ENCODE data around the gene CCDC194.
"Not testable (repeated sequence)": the region's sequence is repeated elsewhere in the genome, so short reads cannot be mapped to it uniquely, and the experiment has no call there.

CCDC194 gene

GRCh38 chr19:17365361-17365760, 28.6 kb downstream of the CCDC194 start:
- DNase-seq = no peak

DNA sequence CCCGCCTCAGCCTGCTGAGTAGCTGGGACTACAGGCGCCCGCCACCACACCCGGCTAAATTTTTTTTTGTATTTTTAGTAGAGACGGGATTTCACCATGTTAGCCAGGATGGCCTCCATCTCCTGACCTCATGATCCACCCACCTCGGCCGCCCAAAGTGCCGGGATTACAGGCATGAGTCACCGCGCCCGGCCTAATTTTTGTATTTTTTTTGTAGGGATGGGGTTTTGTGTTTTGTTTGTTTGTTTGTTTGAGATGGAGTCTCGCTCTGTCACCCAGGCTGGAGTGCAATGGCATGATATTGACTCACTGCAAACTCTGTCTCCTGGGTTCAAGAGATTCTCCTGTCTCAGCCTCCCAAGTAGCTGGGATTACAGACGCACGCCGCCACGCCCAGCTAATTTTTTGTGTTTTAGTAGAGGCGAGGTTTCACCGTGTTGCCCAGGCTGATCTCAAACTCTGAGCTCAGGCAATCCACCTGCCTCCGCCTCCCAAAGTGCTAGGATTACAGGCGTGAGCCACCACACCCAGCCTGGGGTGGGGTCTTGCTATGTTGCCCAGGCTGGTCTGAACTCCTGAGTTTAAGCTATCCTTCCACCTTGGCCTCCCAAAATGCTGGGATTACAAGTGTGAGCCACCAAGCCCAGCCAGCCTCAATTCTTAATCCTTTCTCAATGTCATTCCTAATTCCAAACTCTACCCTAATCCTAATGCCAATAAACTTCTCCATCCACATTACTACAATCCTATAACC, 30.0 kb downstream of the CCDC194 start:
- not testable (repeated sequence) for DNase-seq

GRCh38 chr19:17359905-17360800, 33.8 kb downstream of the CCDC194 start:
- DNase-seq = no peak

GRCh38 chr19:17358395-17358794, 35.6 kb downstream of the CCDC194 start:
- DNase-seq = no peak

DNA sequence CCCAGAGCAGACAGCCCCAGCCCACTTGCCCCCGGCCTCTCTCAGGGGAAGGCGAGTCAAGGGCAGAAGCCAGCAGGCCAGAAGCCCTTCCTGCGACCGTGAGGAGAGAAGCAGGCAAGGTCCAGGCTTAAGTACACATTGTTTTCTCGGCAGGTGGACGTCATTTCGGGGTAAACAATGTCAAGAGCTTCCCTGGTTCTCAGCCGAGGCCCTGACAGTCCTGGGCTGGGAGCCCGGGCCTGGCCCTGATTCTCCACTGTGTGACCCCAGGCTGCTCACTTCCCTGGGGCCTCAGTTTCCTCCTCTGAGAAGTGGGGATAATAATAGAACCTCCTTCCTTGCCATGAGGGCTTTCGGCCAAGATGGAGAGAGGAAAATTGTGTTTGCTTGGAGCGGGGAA, 36.3 kb downstream of the CCDC194 start:
- DNase-seq = no peak

GRCh38 chr19:17357078-17357666, 36.8 kb downstream of the CCDC194 start:
- no peak for DNase-seq

DNA sequence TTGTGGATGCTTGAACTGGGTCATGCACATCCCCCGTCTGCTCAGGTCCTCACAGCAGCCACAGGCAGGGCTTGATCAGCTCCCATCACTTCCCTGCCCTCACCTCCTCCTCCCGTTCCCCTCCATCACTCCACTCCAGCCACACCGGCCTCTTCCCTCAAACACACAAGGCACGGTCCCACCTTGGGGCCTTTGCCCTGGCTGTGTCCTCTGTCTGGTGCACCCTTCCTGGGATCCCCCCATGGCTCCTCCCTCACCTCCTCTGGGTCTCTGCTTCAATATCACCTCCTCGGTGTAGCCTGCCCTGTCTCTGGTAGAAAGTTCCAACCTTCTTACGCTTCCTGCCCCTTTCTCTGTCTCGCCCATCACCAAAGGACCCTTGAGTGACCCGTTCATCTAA, 40.6 kb downstream of the CCDC194 start:
- DNase-seq = no peak

GRCh38 chr19:17352608-17353280, 41.3 kb downstream of the CCDC194 start:
- no peak for DNase-seq

GRCh38 chr19:17351815-17352435, 42.1 kb downstream of the CCDC194 start:
- DNase-seq = no peak

- no peak for DNase-seq
Observed at GRCh38 chr19:17348700-17349099, 45.3 kb downstream of the CCDC194 start.

DNA sequence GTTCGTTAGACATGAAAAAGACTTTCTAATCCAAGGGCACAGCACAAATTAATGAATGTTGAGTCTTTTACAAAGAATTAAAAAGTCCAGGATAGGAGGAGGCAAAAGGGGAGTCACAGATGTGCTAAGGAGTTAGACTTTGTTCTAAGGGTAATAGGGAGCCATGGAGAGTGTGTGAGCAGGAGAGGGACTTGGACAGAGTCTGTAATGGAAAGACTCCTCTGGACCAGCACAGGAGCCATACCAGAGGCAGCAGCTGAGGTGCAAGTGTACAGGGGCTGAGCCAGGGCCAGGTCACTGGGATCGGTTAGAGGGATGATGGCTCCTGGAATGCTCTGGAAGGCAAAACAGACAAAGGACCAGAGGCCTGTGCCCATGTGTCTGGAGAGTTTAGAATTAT, 46.1 kb downstream of the CCDC194 start:
- DNase-seq = no peak

GRCh38 chr19:17347361-17347760, 46.6 kb downstream of the CCDC194 start:
- DNase-seq = no peak

DNA sequence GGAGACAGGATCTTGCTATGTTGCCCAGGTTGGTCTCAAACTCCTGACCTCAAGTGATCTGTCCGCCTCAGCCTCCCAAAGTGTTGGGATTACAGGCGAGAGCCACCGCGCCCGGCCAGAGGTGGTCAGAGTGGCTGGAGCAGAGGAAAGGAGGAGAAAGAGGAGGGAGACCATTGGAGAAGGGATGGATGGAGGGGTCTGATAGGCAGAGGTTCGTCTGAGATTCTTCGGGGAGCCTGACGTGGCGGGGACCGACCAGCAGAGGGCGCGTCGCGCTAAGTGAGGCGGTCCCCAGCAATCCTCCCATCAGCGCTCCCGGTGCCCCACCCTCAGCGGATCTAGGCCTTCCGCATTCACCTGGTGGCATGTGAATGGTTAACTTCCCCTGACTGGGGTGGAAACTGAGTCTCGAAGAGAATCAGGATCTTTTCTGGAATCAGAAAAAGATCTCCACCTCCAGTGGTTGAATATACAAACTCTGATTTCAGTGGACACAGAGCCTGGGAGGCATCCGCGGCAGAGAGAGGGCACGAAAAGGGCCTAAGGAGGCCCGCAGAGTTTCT, 47.8 kb downstream of the CCDC194 start:
- DNase-seq = peak; percentile 79

DNA sequence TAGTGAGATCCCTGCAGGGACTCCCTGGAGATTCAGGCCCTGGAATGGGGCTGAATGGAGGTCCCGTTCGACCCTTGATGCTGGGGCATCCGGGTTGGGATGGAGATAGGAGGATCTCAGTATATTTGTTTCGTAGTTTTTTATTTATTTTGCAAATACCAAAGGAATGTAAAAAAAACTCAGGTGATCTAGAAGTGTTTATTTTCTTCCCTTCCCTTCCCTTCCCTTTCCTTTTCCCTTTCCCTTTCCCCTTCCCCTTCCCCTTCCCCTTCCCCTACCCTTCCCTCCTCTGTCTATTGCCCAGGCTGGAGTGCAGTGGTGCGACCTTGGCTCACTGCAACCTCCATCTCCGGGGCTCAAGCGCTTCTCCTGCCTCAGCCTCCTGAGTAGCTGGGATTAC, 52.2 kb downstream of the CCDC194 start:
- no peak for DNase-seq

DNA sequence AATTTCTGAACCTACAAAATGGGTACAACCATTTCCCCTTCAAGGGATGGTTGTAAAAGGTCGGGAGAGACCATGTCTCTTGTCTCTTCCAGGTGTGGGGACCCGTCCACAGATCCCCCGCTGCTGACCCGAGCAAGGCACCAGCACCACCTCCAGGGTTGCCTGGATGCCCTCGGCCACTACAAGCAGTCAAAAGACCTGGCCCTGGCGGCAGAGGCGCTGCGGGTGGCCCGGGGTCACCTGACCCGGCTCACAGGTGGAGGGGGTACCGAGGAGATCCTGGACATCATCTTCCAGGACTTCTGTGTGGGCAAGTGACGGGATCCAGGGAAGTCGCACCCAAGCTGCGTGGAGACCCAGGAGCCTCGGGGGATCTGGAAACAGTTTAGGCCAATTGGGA, 52.6 kb downstream of the CCDC194 start:
- no peak for DNase-seq

DNA sequence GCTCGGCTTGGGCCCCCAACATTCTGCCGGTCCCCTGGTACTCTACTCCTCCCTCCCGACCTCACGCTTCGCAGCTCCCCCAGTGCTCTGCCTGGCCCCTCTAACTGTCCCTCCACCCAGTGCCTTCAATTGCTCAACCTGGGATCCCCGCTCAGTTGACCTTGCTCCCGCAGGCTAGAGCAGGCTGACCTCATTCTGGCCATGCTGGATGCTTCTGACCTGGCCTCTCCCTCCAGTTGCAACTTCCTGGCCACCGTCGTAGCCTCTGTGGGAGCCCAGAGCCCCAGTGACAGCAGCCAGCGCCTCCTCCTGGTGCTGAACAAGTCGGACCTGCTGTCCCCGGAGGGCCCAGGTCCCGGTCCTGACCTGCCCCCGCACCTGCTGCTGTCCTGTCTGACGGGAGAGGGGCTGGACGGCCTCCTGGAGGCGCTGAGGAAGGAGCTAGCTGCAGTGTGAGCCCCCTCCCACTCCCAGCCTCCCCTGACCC, 53.1 kb downstream of the CCDC194 start:
- DNase-seq = no peak

Data from activated naive CD4-positive, alpha-beta T cell treated with anti-CD3 and anti-CD28 coated beads, Interleukin-2, amount 50 U/mL, for 16 hours (primary cell).